D721Med (cell line): Measurements from ENCODE around the gene CTXN1.
A peak's percentile ranks its signal among the peaks of the same experiment; 100 is the strongest.
"Not testable (repeated sequence)": the region's sequence is repeated elsewhere in the genome, so short reads cannot be mapped to it uniquely, and the experiment has no call there.

ENCODE experiments used
- DNase-seq: peaks from one replicate; pipeline ENCODE4 v3.0.0; 2011; ENCODE audit warnings: low spot score; ENCODE audit not compliant: insufficient read length
- FAIRE-seq: peaks from 2 replicates; lab custom pipeline; 2011; peaks lifted over from hg19 to GRCh38; lab: Jason Lieb, UNC
- CTCF ChIP-seq: IDR thresholded peaks from 2 replicates; pipeline ENCODE4 v1.5.1; 2012; ENCODE audit warnings: mild to moderate bottlenecking, control low read depth; ENCODE audit not compliant: insufficient read depth; ENCODE audit errors: missing control alignments

Gene CTXN1

GRCh38 chr19:7895565-7895964, 30.4 kb downstream of the CTXN1 start:
- no peak for TF ChIP-seq CTCF
- no peak for DNase-seq
- FAIRE-seq, result no peak

GRCh38 chr19:7894612-7895309, 31.2 kb downstream of the CTXN1 start:
- FAIRE-seq (no peak), DNase-seq (peak; percentile 10)
- no peak for TF ChIP-seq CTCF

GRCh38 chr19:7893362-7894101, 32.4 kb downstream of the CTXN1 start:
- DNase-seq, FAIRE-seq: not testable (repeated sequence)

GRCh38 chr19:7888826-7889217, 37.1 kb downstream of the CTXN1 start:
- TF ChIP-seq CTCF, result no peak
- DNase-seq, result no peak
- no peak for FAIRE-seq

GRCh38 chr19:7888145-7888825, 37.6 kb downstream of the CTXN1 start, which contains the start of gene LRRC8E:
LRRC8E (plus strand) TSS chr19:7888510; CDS start chr19:7895604, 7,094 bp downstream.
- FAIRE-seq (no peak), DNase-seq (no peak)
- TF ChIP-seq CTCF, result no peak

GRCh38 chr19:7887408-7888144, 38.4 kb downstream of the CTXN1 start:
- no peak for FAIRE-seq
- TF ChIP-seq CTCF, result no peak
- DNase-seq, result peak; percentile 8

- no peak for FAIRE-seq
Measured at GRCh38 chr19:7885818-7886217, 40.1 kb downstream of the CTXN1 start.

More at GRCh38 chr19:7885818-7886217, 40.1 kb downstream of the CTXN1 start:
- TF ChIP-seq CTCF, result no peak
- no peak for DNase-seq
